Measurements from ENCODE around the gene MECP2.

- TF ChIP-seq, protein P1, sequence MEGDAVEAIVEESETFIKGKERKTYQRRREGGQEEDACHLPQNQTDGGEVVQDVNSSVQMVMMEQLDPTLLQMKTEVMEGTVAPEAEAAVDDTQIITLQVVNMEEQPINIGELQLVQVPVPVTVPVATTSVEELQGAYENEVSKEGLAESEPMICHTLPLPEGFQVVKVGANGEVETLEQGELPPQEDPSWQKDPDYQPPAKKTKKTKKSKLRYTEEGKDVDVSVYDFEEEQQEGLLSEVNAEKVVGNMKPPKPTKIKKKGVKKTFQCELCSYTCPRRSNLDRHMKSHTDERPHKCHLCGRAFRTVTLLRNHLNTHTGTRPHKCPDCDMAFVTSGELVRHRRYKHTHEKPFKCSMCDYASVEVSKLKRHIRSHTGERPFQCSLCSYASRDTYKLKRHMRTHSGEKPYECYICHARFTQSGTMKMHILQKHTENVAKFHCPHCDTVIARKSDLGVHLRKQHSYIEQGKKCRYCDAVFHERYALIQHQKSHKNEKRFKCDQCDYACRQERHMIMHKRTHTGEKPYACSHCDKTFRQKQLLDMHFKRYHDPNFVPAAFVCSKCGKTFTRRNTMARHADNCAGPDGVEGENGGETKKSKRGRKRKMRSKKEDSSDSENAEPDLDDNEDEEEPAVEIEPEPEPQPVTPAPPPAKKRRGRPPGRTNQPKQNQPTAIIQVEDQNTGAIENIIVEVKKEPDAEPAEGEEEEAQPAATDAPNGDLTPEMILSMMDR (IDR thresholded peaks at IDR 0.05; ENCODE audit: insufficient read depth, low read length, poor library complexity, severe bottlenecking): no peak
- TF ChIP-seq EZH2phosphoT487 (conservative IDR thresholded peaks at IDR 0.05; ENCODE audit: low read length): no peak
Measured at GRCh38 chrX:154028502-154029184, 68.9 kb downstream of the MECP2 start.
